HFFc6 (cell line): ENCODE measurements around the gene RASAL2. TPM values are rescaled to one million over a fixed set of nuclear protein-coding genes. Genes with fewer than 3 reads are reported as not detected.

Source experiments
- DNase-seq: peaks from one replicate; pipeline ENCODE4 v3.0.0-alpha.2; 2018
- H3K27ac Mint-ChIP-seq: 2 replicates; pipeline ENCODE4 v1.8.0; 2020; ENCODE audit warnings: mild to moderate bottlenecking, mixed read lengths
- H3K27me3 Mint-ChIP-seq: 2 replicates; pipeline ENCODE4 v1.8.0; 2021; ENCODE audit warnings: mild to moderate bottlenecking, moderate library complexity, mixed read lengths; ENCODE audit not compliant: insufficient read depth
- H3K36me3 Mint-ChIP-seq: 2 replicates; pipeline ENCODE4 v1.8.0; 2021; ENCODE audit warnings: low read depth, mixed read lengths
- H3K4me1 Mint-ChIP-seq: 2 replicates; pipeline ENCODE4 v1.8.0; 2020; ENCODE audit warnings: low read depth, mixed read lengths
- H3K4me3 Mint-ChIP-seq: 2 replicates; pipeline ENCODE4 v1.8.0; 2020; ENCODE audit warnings: mild to moderate bottlenecking, moderate library complexity, mixed read lengths
- H3K9me3 Mint-ChIP-seq: 2 replicates; pipeline ENCODE4 v1.8.0; 2020; ENCODE audit warnings: mild to moderate bottlenecking, mixed read lengths
- CTCF ChIP-seq: fragments of 200-600 bp; sonication (generic); IDR thresholded peaks from 2 replicates; pipeline ENCODE4 v1.5.0; 2021; ENCODE audit warnings: antibody characterized with exemption, mild to moderate bottlenecking
- total RNA-seq, 6 experiments: library from RNA; stranded (reverse); fragmentation: NEBNext Ultra II Directional; extraction: Animal tissue kit (Norgen Biotek cat#: 25700); gene quantifications; 2 replicates in 1 of 6; 3 replicates in 5 of 6; pipeline ENCODE4 v1.2.3, GENCODE V29; 2021

Gene RASAL2
- total RNA-seq, 6 experiments from 2014 or later = 21.2 to 30.7 (median 24.4) TPM

- Mint-ChIP-seq H3K27me3 (no peaks in the 10 kb centered on the region; the same call in 1 of the 2 replicates), H3K36me3 (no peaks in the 10 kb centered on the region), H3K27ac (no peak overlapping the region), H3K4me1 (peaks cover 22% of the 10 kb centered on the region), H3K4me3 (no peak overlapping the region), H3K9me3 (no peaks in the 10 kb centered on the region)
- TF ChIP-seq CTCF = no peak
- no peak for DNase-seq
Measured at GRCh38 chr1:178065250-178065649, 28.7 kb upstream of the RASAL2 start.

- Mint-ChIP-seq H3K4me3 (no peak overlapping the region), H3K27me3 (no peaks in the 10 kb centered on the region; the same call in 1 of the 2 replicates), H3K36me3 (no peaks in the 10 kb centered on the region), H3K9me3 (no peaks in the 10 kb centered on the region), H3K27ac (no peak overlapping the region), H3K4me1 (peaks cover 11% of the 10 kb centered on the region)
- DNase-seq = no peak
- TF ChIP-seq CTCF = no peak
Measured at GRCh38 chr1:178066296-178066907, 27.5 kb upstream of the RASAL2 start.

- Mint-ChIP-seq H3K4me3 (no peak overlapping the region), H3K27me3 (no peaks in the 10 kb centered on the region; the same call in 1 of the 2 replicates), H3K9me3 (no peaks in the 10 kb centered on the region), H3K4me1 (peaks cover 7% of the 10 kb centered on the region; the same call in 1 of the 2 replicates), H3K36me3 (no peaks in the 10 kb centered on the region), H3K27ac (no peak overlapping the region)
- DNase-seq = no peak
- no peak for TF ChIP-seq CTCF
Measured at GRCh38 chr1:178066908-178067614, 26.8 kb upstream of the RASAL2 start.

GRCh38 chr1:178071811-178072210, 22.1 kb upstream of the RASAL2 start:
- H3K4me3 Mint-ChIP-seq = no peak overlapping the region
- H3K27ac Mint-ChIP-seq = no peak overlapping the region
- DNase-seq = no peak
- no peaks in the 10 kb centered on the region for H3K36me3 Mint-ChIP-seq
- no peaks in the 10 kb centered on the region for H3K9me3 Mint-ChIP-seq
- H3K4me1 Mint-ChIP-seq = peaks cover 7% of the 10 kb centered on the region; the same call in 1 of the 2 replicates
- no peaks in the 10 kb centered on the region for H3K27me3 Mint-ChIP-seq
- TF ChIP-seq CTCF = no peak

GRCh38 chr1:178072326-178072725, 21.6 kb upstream of the RASAL2 start:
- Mint-ChIP-seq H3K27me3 (no peaks in the 10 kb centered on the region), H3K4me1 (peaks cover 7% of the 10 kb centered on the region; the same call in 1 of the 2 replicates), H3K36me3 (no peaks in the 10 kb centered on the region), H3K9me3 (no peaks in the 10 kb centered on the region), H3K27ac (no peak overlapping the region), H3K4me3 (no peak overlapping the region)
- no peak for TF ChIP-seq CTCF
- no peak for DNase-seq
